NT2/D1 (cell line): ENCODE measurements around the gene FAM227B.

Experiments
- DNase-seq: peaks from one replicate; pipeline ENCODE4 v3.0.0-alpha.2; 2011; ENCODE audit warnings: low read depth, low spot score
- H3K27me3 ChIP-seq: 2 replicates; pipeline ENCODE4 v1.6.0; 2011; ENCODE audit warnings: mild to moderate bottlenecking; ENCODE audit not compliant: insufficient read length, insufficient read depth
- H3K36me3 ChIP-seq: 2 replicates; pipeline ENCODE4 v1.6.1; 2011; ENCODE audit warnings: mild to moderate bottlenecking, low read length, mixed read lengths; ENCODE audit not compliant: insufficient read depth, insufficient read length
- H3K4me1 ChIP-seq: 2 replicates; pipeline ENCODE4 v1.5.1; 2011; ENCODE audit not compliant: insufficient read depth, insufficient read length
- H3K4me3 ChIP-seq: 2 replicates; pipeline ENCODE4 v1.5.1; 2011; ENCODE audit warnings: low read depth; ENCODE audit not compliant: insufficient read length
- H3K9ac ChIP-seq: 2 replicates; pipeline ENCODE4 v1.6.0; 2011; ENCODE audit warnings: low read depth; ENCODE audit not compliant: insufficient read length
- H3K9me3 ChIP-seq: 2 replicates; pipeline ENCODE4 v1.5.1; 2011; ENCODE audit warnings: mild to moderate bottlenecking, low read length; ENCODE audit not compliant: insufficient read depth
- SUZ12 ChIP-seq: IDR thresholded peaks from 2 replicates; pipeline ENCODE4 v1.6.1; 2011; ENCODE audit not compliant: insufficient read length, insufficient read depth; ENCODE audit errors: extremely low read depth
- YY1 ChIP-seq: IDR thresholded peaks from 2 replicates; pipeline ENCODE4 v1.6.1; 2011; ENCODE audit not compliant: insufficient read length, insufficient read depth
- ZNF274 ChIP-seq: IDR thresholded peaks from 2 replicates; pipeline ENCODE4 v1.6.1; 2011; ENCODE audit warnings: mild to moderate bottlenecking, low read depth, low read length

The FAM227B gene

GRCh38 chr15:49282366-49282765 lies 338.3 kb downstream of the FAM227B start:
- Histone ChIP-seq H3K9ac (no peak overlapping the region), H3K4me3 (no peak overlapping the region), H3K4me1 (no peaks in the 10 kb centered on the region), H3K36me3 (peaks cover 6% of the 10 kb centered on the region), H3K27me3 (no peaks in the 10 kb centered on the region), H3K9me3 (no peaks in the 10 kb centered on the region)
- no peak for TF ChIP-seq YY1
- DNase-seq = no peak

GRCh38 chr15:49279521-49280456 lies 340.8 kb downstream of the FAM227B start:
- no peaks in the 10 kb centered on the region for H3K9me3 ChIP-seq

GRCh38 chr15:49278751-49279150 lies 341.9 kb downstream of the FAM227B start:
- Histone ChIP-seq H3K4me3 (no peak overlapping the region), H3K36me3 (peaks cover 2% of the 10 kb centered on the region), H3K9ac (no peak overlapping the region), H3K4me1 (no peaks in the 10 kb centered on the region), H3K27me3 (no peaks in the 10 kb centered on the region), H3K9me3 (no peaks in the 10 kb centered on the region)
- TF ChIP-seq SUZ12 (no peak), YY1 (no peak), ZNF274 (no peak)
- no peak for DNase-seq

More at GRCh38 chr15:49279521-49280456, 340.8 kb downstream of the FAM227B start:
- H3K4me3 ChIP-seq = no peak overlapping the region
- no peaks in the 10 kb centered on the region for H3K4me1 ChIP-seq
- H3K36me3 ChIP-seq = peaks cover 6% of the 10 kb centered on the region
- H3K9ac ChIP-seq = no peak overlapping the region
- no peaks in the 10 kb centered on the region for H3K27me3 ChIP-seq
- no peak for DNase-seq
- TF ChIP-seq ZNF274 = no peak
- no peak for TF ChIP-seq SUZ12
- TF ChIP-seq YY1 = no peak
